Fibroblast of lung (primary cell): ENCODE data around the gene DOCK8. TPM values are rescaled to one million over a fixed set of nuclear protein-coding genes. Genes with fewer than 3 reads are reported as not detected.

Experiments used
- DNase-seq, 2 donors: peaks; one replicate each; pipeline versions ENCODE4 v3.0.0 to v3.0.0-alpha.2; 2010; ENCODE audit warnings: low read depth in 2 of 2
- H2AFZ ChIP-seq: 2 replicates; pipeline ENCODE4 v1.5.1; 2012; ENCODE audit warnings: low read length, control low read depth, inconsistent platforms
- H3K27ac ChIP-seq: 2 replicates; pipeline ENCODE4 v1.5.1; 2011; ENCODE audit warnings: low read length, control low read depth; ENCODE audit not compliant: insufficient read depth
- H3K27me3 ChIP-seq: 2 replicates; pipeline ENCODE4 v1.5.1; 2011; ENCODE audit warnings: mild to moderate bottlenecking, low read length; ENCODE audit not compliant: control insufficient read depth, insufficient read depth
- H3K36me3 ChIP-seq: 2 replicates; pipeline ENCODE4 v1.5.1; 2011; ENCODE audit warnings: low read length; ENCODE audit not compliant: control insufficient read depth, insufficient read depth
- H3K4me1 ChIP-seq: 2 replicates; pipeline ENCODE4 v1.5.1; 2011; ENCODE audit warnings: low read length; ENCODE audit not compliant: control insufficient read depth, insufficient read depth; ENCODE audit errors: extremely low read depth
- H3K4me2 ChIP-seq: 2 replicates; pipeline ENCODE4 v1.5.1; 2011; ENCODE audit warnings: low read length, control low read depth; ENCODE audit not compliant: insufficient read depth; ENCODE audit errors: extremely low read depth
- H3K4me3 ChIP-seq, 4 experiments: fragments of 200-600 bp in 1 of 4; sonication (generic) in 1 of 4; replicated peaks in 1 of 4; 2 replicates each; pipeline ENCODE4 v1.5.1; 2011 to 2016; ENCODE audit warnings: low read length in 4 of 4, low read depth in 3 of 4, mild to moderate bottlenecking in 3 of 4, control low read depth in 2 of 4, inconsistent platforms in 1 of 4, mixed read lengths in 1 of 4; ENCODE audit not compliant: insufficient read depth in 1 of 4; ENCODE audit errors: control extremely low read depth in 1 of 4
- H3K79me2 ChIP-seq: 2 replicates; pipeline ENCODE4 v1.5.1; 2012; ENCODE audit warnings: mild to moderate bottlenecking, low read length, inconsistent platforms; ENCODE audit not compliant: control insufficient read depth, insufficient read depth
- H3K9ac ChIP-seq: 2 replicates; pipeline ENCODE4 v1.5.1; 2011; ENCODE audit warnings: mild to moderate bottlenecking, low read length, control low read depth; ENCODE audit not compliant: insufficient read depth
- H3K9me3 ChIP-seq: 2 replicates; pipeline ENCODE4 v1.5.1; 2012; ENCODE audit warnings: low read depth, low read length; ENCODE audit not compliant: control insufficient read depth, insufficient read depth
- H4K20me1 ChIP-seq: 2 replicates; pipeline ENCODE4 v1.5.1; 2011; ENCODE audit warnings: low read length; ENCODE audit not compliant: control insufficient read depth, insufficient read depth; ENCODE audit errors: extremely low read depth
- EZH2 ChIP-seq: IDR thresholded peaks from 2 replicates; pipeline ENCODE4 v1.5.1; 2012; ENCODE audit warnings: low read length, control low read depth, mild to moderate bottlenecking; ENCODE audit errors: missing control alignments
- polyA plus RNA-seq, 2 donors: library from polyadenylated mRNA; depleted of rRNA in 1 of 2; stranded (reverse) in 1 of 2; unstranded in 1 of 2; fragments of >200 nt; gene quantifications; 2 replicates each; pipeline ENCODE4 v1.2.1, GENCODE V29; 2011 to 2012; ENCODE audit warnings: missing spikeins in 1 of 2
- total RNA-seq: library from RNA; depleted of rRNA; stranded (reverse); fragments of >200 nt; gene quantifications from 2 replicates; pipeline ENCODE4 v1.2.1, GENCODE V29; 2014
- TF ChIP-seq, protein P1 (sequence below), 2 donors: IDR thresholded peaks in 1 of 2; conservative IDR thresholded peaks in 1 of 2; 1 replicate in 1 of 2; 2 replicates in 1 of 2; pipeline ENCODE4 v1.5.1; 2011 to 2012; ENCODE audit warnings: low read length in 2 of 2, control low read depth in 1 of 2, inconsistent platforms in 1 of 2, low read depth in 1 of 2, mild to moderate bottlenecking in 1 of 2

Gene DOCK8
- total and polyA plus RNA-seq, 2 donors (not counting 1 experiment from before 2014, with no cell fraction given) = under 0.01 TPM; not detected in 1

DNA sequence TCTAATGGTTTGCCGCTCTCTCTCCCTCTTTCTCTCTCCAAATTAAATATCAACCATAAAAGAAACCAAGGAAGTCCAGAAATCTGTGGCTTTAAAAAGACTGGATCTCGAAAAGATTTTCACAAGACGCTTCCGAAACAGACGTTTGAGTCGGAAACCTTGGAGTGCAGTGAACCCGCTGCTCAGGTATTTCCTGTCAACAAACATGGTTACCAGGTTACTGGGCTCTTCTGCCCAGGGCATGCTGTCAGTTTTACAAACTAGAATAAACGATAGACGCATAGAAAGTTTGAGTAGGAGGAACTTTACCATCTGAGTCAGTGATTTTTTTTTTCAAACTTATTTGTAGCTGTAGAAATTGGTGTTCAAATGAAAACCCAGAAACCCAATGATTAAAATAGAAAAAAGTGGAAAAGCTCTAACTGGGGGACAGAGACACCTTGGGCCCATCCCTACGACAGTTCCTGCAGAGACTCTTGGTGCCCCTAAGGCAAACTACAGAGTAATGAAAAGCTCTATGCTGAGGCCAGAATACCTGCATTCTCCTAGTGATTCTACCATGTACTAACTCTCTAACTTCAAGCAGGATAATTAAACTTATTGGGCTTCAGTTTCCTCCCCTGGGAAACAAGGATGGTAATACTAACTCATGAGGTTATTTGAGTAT, 90.0 kb downstream of the DOCK8 start:
- TF ChIP-seq, protein P1, sequence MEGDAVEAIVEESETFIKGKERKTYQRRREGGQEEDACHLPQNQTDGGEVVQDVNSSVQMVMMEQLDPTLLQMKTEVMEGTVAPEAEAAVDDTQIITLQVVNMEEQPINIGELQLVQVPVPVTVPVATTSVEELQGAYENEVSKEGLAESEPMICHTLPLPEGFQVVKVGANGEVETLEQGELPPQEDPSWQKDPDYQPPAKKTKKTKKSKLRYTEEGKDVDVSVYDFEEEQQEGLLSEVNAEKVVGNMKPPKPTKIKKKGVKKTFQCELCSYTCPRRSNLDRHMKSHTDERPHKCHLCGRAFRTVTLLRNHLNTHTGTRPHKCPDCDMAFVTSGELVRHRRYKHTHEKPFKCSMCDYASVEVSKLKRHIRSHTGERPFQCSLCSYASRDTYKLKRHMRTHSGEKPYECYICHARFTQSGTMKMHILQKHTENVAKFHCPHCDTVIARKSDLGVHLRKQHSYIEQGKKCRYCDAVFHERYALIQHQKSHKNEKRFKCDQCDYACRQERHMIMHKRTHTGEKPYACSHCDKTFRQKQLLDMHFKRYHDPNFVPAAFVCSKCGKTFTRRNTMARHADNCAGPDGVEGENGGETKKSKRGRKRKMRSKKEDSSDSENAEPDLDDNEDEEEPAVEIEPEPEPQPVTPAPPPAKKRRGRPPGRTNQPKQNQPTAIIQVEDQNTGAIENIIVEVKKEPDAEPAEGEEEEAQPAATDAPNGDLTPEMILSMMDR (conservative IDR thresholded peaks at IDR 0.05 in 1 of 2, IDR thresholded peaks at IDR 0.05 in 1 of 2; ENCODE audit: low read depth in 1 of 2, low read length in 2 of 2) = no peak
- TF ChIP-seq EZH2 = no peak
- Histone ChIP-seq H3K4me1 (no peaks in the 10 kb centered on the region), H3K4me3 (no peak overlapping the region), H3K9me3 (no peaks in the 10 kb centered on the region), H3K36me3 (no peaks in the 10 kb centered on the region), H3K9ac (no peak overlapping the region), H3K4me2 (no peak overlapping the region), H4K20me1 (no peaks in the 10 kb centered on the region), H3K27me3 (no peaks in the 10 kb centered on the region), H3K79me2 (no peaks in the 10 kb centered on the region), H3K27ac (no peak overlapping the region), H2AFZ (no peak overlapping the region)
- DNase-seq = no peak

DNA sequence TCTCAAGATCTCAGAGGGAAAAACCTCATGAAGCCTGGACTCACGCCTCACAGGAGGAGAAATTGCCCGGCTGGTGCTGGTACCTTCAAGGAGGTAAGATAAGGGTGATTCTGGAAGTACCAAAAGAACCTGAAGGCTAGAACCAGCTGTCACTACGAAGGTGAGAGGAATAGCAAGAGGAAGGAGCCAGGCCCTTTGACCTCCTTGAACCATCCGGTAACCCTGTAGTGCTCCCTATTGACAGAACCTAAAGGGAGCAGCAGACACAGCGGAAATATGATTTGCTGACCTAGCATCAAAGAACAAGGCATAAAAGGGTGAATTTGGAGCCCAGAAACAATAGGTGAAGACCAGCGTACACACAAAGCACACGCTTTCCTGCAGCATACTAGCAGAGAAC, 92.2 kb downstream of the DOCK8 start:
- Histone ChIP-seq H3K9me3 (no peaks in the 10 kb centered on the region), H2AFZ (no peak overlapping the region), H3K4me2 (no peak overlapping the region), H3K27me3 (no peaks in the 10 kb centered on the region), H3K79me2 (no peaks in the 10 kb centered on the region), H4K20me1 (no peaks in the 10 kb centered on the region), H3K4me3 (no peak overlapping the region), H3K27ac (no peak overlapping the region), H3K4me1 (no peaks in the 10 kb centered on the region), H3K36me3 (no peaks in the 10 kb centered on the region), H3K9ac (no peak overlapping the region)
- DNase-seq = no peak
- TF ChIP-seq EZH2 = no peak
- TF ChIP-seq, protein P1 (conservative IDR thresholded peaks at IDR 0.05 in 1 of 2, IDR thresholded peaks at IDR 0.05 in 1 of 2; ENCODE audit: low read depth in 1 of 2, low read length in 2 of 2) = no peak

DNA sequence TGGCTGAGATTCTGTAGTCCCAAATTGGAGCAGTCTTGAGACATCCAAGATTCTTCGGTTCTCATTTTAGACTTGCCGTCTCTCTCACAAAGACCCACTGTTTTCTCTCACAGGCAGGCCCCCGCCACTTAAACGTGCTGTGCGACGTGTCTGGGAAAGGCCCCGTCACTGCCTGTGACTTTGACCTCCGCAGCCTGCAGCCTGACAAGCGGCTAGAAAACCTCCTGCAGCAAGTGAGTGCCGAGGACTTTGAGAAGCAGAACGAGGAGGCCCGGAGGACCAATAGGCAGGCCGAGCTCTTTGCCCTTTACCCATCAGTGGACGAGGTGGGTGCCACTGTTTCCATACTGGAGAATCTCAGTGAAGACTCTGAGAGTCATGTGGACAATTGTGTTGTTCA, 97.2 kb downstream of the DOCK8 start:
- Histone ChIP-seq H3K9me3 (no peaks in the 10 kb centered on the region), H3K36me3 (no peaks in the 10 kb centered on the region), H2AFZ (no peak overlapping the region), H3K27me3 (no peaks in the 10 kb centered on the region), H3K4me2 (no peak overlapping the region), H4K20me1 (no peaks in the 10 kb centered on the region), H3K79me2 (no peaks in the 10 kb centered on the region), H3K9ac (no peak overlapping the region), H3K4me1 (no peaks in the 10 kb centered on the region), H3K27ac (no peak overlapping the region), H3K4me3 (no peak overlapping the region)
- TF ChIP-seq, protein P1 (conservative IDR thresholded peaks at IDR 0.05 in 1 of 2, IDR thresholded peaks at IDR 0.05 in 1 of 2; ENCODE audit: low read depth in 1 of 2, low read length in 2 of 2) = no peak
- TF ChIP-seq EZH2 = no peak
- DNase-seq = no peak
